GM19043 (cell line): ENCODE data around the gene ABCG1.

Source experiments
- ATAC-seq: cut with Tn5 transposase; IDR thresholded peaks from one replicate; pipeline ENCODE4 v1.9.1; 2021; ENCODE audit warnings: low read depth; ENCODE audit not compliant: unreplicated experiment

Gene ABCG1

DNA sequence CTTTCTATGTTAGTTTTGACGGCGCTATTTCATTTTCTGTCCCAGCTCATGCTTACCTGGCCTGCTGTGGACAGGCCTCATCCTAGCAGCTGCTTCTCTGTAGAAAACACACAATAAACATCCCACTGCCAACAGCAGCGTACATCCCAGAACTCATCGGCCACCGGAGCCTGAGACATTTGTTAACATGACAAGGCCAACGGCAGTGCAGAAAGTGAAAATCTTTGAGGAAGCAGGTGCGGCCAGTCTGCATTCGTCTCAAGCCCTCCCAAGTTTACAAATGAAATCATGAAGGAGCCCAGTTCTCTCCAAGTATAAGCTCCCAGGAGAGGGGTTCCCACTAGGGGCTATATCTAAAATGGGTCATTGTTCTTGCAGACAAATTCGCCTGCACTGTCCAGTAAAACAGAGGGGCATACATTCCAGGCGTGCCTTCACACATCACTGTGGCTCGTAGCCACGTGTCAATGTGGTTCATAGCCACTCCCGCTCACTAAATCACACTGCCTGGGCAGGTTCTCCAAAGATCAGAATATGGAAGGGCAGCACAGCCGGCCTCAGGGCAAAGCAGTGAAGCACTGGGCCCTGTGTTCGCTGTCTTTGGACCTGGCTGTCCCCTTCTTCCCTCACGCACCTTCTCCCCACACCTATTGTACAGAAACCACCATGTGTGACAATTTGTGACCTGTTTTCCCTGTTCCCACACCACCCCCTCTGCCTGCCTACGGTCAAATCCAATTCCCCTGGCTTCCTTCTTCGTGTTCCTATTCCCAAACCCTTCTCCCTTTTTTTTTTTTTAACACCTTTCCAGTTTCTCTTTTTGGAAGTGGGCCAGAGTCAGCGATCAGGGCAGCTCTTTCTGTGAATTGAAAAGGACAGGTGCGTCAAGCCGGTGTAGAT lies 27.0 kb upstream of the ABCG1 start:
- ATAC-seq: no peak

DNA sequence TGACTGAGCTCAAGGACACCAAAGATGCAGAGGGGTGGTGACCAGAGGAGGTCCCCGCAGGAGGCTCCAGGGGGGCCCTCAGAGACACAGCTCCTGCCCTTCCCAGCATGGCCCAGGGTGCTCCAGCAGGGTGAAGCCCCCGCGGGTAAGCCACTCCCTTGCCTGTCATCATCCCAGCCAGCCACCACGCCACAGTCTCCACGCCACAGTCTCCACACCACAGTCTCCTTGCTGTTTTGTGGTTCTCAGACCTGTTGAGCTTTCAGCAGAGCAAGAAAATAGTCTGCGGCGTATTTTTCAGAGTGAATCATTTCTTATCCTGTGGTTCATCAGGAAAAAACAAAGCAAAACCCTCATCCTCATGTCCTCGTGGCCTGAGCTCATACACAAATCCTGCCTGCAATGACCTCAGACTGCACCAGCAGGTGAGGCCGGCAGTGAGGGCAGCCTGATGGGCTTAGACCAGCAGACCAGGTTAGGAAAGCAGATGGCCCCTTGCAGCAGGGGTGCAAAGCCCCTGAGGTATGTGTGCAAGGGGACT lies 25.7 kb upstream of the ABCG1 start:
- ATAC-seq: no peak

DNA sequence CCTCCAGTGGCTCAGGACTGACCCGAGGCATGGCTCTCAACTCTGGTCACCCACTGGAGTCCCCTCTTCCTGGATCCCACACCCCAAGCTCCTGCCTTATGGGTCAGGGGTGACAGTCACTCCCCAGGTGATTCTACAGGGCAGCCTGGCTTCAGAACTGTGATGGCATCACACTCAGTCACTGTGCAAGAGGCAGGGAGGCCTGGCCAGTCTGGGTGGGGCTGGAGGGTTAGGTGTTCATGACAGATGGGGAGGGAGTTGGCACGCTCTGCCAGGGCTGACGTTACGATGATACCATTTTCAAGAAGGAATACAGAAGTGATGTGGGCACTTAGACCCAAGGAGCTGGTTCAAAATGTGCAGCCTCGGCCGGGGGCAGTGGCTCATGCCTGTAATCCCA lies 25.2 kb upstream of the ABCG1 start:
- no peak for ATAC-seq

DNA sequence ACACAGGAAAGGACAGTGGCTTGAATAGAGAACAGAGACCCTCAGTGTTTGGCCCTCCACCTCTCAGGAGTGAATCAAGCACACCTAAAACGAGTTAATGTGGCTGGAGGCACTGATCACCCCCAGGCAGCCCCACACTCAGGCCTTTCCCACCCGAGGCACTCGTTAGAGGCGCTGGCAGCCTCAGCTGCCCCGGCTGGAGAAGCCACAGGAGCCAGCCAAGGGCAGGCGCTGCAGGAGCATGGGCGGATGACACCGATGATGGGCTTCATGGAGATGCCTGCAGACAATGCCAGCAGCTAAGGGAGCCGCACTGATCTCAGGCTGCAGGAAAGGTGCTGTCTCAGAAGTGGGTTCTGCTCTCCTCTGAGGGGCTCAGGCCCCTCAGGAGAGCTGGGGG lies 24.1 kb upstream of the ABCG1 start:
- no peak for ATAC-seq

DNA sequence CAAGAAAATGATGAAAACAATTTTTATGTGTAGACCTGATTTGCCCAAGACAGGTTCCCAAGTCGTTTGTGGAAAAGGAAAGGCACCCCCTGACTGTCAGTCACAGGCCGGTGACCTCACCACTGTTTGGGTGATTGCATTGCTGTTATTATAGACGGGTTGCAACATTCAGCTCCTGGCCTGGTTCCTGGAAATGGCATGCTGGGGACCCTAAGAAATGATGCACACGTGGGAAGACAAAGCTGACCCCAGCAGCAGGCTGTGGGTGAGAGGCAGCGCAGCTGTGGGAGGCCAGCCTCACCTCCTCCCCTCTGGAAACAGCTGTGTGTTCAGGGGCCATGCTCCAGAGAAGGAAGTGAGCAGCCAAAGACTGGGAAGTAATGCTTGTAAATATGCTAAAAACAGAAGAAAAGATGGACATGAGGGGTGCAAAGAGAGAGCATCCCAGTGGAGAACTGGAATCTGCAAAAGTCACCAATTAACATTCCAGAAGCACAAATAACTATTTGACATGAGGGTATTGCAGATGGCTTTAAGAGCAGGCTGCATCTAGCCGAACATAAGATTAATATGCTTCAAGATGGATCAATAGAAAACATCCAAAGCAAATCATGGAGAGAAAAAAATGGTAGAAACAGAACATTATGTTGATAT lies 23.4 kb upstream of the ABCG1 start:
- no peak for ATAC-seq

DNA sequence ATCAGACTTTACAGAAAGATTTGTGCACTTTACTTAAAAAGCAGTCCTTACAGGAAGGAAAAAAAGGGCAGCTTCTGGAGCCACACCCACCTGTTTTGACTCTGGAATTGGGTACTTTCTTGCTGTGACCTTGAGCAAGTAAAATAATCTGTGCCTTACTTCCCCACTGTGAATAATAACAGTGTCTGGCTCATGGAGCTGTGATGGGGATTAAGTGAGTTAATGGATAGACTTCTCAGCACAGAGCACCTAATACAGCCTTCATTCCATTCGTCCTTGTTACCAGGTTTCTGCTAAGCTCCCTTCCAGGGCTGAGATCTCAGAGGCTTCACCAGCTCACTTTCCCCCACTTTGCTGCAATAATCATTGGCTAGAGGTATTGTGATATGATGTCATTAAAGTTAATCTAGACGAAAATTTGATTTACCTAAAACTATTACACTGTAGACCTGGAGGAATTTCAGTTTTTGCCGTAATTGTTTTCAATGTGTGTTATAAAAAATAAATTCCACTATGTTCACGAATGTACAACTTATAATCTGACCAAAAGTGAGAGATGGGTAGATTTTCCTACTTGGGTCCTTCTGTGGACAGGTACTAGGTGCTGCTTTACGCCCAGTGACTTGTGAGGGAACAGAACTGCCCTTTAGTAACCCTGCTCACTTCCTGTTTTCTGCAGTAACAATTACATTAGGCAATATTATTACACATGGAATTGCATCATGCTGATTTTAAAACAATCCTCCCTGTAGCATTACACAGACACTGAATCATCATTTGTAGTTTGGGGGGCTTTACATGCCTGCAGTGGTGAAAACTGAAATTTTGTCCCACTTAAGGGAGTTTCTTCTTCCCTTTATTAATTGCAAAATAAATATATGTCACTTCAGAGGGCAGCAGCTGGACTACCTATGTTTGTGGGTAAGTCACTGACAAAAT lies 19.7 kb upstream of the ABCG1 start:
- no peak for ATAC-seq

DNA sequence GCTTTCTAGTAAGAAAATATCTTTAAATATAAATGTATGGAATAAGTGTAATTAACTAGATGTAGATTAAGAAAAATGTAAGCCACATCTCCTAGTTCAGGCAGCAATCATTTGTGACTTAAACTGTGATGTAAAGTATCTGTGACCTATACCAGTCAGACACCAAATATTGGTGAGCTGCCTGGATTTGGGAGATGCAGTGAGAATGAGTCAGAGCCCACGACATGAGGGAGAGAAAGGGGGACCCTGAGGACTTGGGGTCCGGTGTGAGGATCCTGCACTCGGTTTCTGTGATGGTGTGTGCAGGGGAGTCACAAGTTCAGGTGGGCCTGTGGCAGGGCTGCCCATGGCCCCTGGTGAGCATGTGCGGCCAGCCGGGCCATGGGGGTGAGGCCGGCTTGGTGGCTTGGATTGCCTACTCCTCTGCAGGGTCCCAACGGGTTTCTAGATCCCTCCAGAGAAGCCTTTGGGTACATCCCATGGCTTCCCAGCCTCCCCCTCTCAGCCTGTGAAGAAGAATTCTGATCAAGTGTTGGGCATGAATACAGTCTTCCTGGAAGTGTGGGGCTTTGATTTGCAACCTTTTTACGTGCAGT lies 19.0 kb upstream of the ABCG1 start:
- ATAC-seq: no peak

DNA sequence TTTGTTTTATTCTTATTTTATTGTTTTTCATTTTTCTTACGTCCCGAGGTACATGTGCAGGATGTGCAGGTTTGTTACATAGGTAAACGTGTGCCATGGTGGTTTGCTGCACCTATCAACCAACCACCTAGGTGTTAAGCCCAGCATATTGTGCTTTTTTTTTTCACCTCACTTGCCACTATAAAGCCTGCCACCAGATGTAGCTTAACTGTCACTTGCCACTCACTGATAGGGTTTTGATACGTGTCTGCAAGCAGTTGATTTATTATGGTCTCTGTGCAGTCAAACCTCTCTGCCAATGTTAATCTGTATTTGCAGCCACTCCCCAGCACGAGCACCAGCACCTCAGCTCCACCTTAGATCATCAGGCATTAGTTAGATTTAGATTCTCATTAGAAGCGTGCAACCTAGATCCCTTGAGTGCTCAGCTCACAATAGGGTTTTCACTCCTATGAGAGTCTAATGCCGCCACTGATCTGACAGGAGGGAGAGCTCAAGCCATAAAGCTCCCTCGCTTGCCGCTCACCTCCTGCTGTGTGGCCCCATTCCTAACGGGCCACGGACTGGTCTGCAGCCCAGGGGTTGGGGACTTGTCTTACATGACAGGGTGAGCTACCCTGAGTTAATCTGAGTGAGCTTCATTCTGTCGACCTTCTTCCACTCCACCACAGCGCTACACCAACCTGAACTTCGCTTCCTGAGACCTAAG lies 17.9 kb upstream of the ABCG1 start:
- no peak for ATAC-seq

DNA sequence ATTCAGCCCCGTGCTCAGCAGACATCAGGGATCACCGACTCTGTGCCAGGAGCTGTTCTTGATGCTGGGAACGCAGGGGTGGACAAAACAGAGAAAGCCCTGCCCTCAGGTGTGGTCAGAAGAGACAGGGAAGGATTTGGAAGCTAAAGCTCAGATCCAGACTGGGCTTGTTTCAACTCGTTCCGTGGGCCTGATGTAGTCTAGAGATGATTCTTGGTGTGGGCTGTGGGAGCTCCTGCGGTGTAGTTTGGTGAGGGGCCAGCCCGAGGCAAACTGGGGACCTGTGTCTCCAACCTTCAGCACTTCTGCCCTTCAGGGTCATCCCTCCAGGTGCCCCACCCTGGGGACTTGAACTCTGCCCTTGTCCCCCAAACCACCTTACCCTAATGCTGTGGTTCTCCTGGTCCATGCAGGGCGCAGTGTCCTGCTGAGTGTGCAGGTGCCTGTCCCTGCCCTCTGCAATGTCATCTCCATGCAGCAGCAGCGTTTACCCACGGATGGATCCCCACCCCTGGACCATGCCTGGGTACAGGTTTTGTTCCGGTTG lies 17.3 kb upstream of the ABCG1 start:
- ATAC-seq: no peak

DNA sequence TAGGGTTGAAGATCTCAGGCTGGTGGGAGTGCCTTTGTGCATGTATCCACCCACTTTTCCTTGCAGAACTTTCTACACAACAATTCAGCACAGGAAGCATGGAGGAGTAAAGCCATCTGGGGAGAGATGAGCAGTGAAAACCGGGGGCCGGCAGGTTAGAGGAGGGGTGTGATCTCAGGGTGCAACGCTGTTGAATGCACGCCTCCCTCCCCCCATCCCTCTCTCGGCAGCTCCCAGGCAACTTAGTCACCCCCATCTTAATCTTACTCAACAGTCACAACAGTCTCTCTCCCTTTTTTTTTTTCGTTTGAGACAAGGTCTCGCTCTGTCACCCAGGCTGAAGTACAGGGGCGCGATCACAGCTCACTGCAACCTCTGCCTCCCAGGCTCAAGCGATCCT lies 16.6 kb upstream of the ABCG1 start:
- ATAC-seq: no peak

DNA sequence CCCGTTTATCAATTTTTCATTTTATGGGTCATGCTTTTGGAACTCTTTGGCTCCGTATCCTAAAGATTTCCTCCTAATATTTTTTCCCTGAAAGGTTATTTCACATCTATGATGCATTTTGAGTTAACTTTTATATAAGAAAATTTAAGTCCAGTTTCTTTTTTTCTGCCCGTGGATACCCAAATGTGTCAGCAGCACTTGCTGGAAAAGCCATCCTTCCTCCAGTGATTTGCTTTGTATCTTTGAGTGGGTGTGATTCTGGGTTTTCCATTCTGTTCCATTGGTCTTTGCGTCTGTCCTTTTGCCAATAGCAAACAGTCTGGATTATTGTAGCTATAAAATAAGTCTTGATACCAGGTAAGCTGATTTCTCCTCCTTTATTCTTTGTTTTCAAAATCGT lies 15.6 kb upstream of the ABCG1 start:
- no peak for ATAC-seq

DNA sequence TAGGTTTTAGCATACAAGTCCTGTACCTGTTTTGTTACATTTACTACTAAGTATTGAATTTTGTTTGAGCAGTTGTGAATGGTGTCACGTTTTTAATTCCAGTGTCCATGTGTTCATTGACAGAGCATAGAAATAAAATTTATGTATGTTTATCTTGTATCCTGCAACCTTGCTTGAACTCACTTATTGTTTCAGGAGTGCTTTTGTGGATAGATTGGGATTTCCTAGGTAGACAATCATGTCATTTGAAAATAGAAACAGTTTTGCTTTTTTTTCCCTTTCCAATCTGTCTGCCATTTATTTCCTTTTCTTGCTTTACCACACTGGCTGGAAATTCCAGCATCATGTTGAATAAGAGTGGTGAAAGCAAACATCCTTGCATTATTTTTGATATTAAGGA lies 15.0 kb upstream of the ABCG1 start:
- ATAC-seq: no peak

DNA sequence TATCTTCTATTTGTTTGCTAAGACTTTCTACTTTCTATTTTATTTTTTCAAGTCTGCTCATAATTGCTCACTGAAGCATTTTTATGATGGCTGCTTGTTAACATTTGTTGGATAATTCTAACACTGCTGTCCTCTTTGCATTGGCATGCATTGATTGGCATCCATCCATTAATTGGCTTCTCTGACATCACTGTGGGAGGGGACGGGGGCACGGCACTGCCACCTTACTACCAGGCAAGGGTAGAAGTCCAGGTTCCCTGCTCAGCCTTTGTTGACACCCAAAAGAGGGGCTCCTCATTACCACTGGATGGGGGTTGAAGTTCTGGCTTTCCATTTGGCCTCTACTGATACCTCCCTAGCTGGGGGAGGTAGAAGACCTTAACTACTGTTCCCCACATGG lies 11.5 kb upstream of the ABCG1 start:
- ATAC-seq: no peak

DNA sequence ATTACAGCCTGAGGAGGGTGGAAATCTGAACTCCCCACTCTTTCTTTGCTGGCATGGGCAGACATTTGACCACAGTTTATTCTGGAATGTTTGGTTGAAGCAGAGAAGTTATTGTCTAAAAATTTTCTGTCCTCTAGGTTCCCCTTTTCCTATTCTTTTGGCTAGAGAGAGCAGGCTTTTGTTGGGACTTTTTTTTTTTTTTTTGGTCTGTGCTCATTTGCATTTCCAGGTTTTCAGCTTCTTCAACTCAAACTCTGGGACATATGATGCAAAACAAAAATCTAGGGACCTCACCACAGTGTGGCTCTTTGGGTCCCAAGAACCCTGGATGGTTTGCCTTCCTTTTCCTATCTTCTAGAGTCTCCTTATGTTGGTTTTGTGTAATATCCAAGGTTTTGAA lies 10.9 kb upstream of the ABCG1 start:
- ATAC-seq: no peak

DNA sequence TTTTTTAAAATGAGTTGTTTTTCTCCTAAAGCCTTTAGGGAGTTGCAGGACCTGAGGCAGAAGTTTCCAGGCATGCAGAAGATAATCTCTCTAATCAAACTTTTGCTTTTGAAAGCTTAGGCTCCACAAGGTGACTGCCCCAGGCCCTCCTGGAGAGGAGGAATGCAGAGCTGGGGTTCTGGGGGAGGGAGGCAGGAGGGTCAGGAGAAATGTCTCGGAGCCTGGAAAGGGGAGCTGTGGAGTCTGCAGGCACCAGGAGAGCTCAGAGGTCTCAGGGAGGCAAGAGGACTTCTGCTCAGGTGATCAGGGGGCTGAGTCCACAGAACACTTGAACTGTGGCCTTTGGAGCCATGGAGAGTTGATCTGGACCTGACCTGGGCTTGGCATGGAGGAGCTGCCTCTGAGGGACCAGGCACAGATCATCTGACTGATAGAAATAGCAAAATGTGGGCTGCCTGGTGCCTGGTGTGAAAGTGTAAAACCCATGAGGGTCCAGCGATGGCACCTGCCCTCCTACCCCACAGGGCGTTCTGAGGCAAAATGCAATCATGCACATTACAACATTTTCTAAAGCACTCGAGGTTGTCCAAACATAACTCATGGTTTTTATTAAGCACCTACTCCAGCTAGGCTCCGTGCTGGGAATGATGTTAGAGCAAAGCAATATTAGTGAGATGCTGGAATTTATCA lies 10.0 kb upstream of the ABCG1 start:
- no peak for ATAC-seq

DNA sequence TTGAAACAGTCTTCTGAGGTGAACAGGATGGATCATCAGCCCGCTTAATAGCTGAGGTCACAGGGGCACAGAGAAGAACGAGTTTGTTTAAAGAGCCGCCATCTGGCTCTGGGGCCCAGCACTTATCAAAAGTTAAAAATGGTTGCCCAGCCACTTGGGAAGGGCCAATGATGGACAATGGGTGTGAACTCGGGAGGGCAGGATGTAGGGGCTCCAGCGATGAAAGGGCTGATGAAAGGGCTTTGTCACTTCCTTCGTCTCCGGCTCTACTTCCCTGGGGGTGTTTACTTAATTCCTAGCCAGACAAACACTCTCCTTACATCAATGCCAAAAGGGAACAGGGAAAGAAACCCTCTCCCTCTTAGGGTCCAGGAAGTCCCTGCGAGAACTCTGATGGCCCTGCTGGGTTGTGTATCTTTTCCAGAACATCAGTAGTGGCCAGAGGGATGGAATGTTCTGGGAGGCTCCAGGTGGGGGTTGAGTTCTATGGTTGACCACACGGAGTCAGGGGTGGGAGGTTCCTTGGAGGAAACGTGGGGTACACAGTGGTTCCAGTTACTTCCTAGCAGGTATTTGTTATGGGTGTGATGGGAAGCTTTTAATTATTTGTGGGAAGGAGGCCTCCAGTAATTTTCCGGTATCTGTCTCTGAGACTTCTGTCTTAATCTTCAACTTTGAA lies 9.0 kb upstream of the ABCG1 start:
- no peak for ATAC-seq

DNA sequence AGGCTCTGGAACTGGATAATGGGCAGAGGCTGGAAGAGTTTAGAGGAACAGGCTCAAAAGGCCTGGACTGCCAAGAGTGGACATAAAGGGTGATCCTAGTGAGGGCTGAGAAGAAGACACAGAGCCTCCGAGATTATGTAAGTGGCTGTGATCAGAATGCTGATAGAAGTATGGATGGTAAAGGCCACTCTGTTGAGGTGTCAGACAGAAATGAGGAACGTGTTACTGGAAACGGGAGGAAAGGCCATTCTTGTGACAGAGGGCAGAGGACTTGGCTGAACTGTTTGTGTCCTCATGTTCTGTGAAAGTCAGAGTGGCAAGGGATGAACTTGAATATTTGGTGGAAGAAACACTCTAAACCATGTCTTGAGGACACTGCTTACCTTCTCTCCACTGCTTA lies 6.7 kb upstream of the ABCG1 start:
- no peak for ATAC-seq

DNA sequence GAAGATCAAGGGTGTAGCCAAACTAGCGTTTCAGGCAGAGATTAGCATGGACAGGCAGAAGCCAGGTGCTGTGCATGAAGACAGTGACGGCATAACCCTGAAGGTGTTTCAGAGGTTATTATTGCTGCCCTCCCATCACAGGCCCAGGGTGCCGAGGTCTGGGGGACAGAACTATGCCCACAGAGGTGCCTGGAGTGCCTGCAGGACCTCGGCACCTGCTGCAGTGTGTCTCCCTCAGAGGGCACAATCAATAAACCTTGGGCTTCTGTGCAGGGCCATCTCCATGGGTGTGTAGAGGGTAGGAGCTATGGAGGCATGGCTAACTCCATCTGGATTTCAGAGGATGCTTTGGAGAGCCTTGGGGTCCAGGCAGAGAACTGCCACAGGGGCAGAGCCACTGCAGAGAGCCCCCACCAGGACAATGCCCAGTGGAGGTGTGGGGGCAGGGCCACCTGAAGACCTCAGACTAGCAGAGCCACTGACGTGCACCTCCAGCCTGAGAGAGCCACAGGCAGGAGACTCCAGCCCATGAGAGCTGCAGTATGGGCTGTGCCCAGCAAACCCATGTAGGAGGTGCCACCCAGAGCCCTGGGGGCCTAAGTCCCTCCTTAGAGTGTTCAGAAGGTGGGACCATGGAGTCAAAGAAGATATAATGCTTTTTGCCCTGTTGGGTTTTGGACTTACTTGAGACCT lies 5.7 kb upstream of the ABCG1 start:
- no peak for ATAC-seq
